Activated T-helper 17 cell treated with anti-CD3 and anti-CD28 coated beads, Interleukin-2, amount 50 U/mL, for 72 hours (primary cell): ENCODE measurements around the gene EPB41L4B. TPM values are rescaled to one million over a fixed set of nuclear protein-coding genes. Genes with fewer than 3 reads are reported as not detected.

Experiments used
- ATAC-seq: fragments of 150-1000 bp; cut with Tn5 transposase; replicated peaks from 2 replicates; pipeline ENCODE4 v1.10.0; 2021; ENCODE audit warnings: mild to moderate bottlenecking, moderate library complexity
- H3K27ac Mint-ChIP-seq: one replicate; pipeline ENCODE4 v1.8.0; 2022; ENCODE audit warnings: mixed read lengths
- H3K27me3 Mint-ChIP-seq: one replicate; pipeline ENCODE4 v1.8.0; 2022; ENCODE audit warnings: mixed read lengths
- H3K36me3 Mint-ChIP-seq: one replicate; pipeline ENCODE4 v1.8.0; 2022; ENCODE audit warnings: low read depth, mild to moderate bottlenecking, mixed read lengths
- H3K4me1 Mint-ChIP-seq: one replicate; pipeline ENCODE4 v1.8.0; 2022; ENCODE audit warnings: mixed read lengths
- H3K4me3 Mint-ChIP-seq: one replicate; pipeline ENCODE4 v1.8.0; 2022; ENCODE audit warnings: mild to moderate bottlenecking, mixed read lengths
- H3K9me3 Mint-ChIP-seq: one replicate; pipeline ENCODE4 v1.8.0; 2022; ENCODE audit warnings: mixed read lengths
- total RNA-seq, 2 donors: library from RNA; stranded (reverse); gene quantifications; one replicate each; pipeline ENCODE4 v1.2.3, GENCODE V29; 2022

Gene EPB41L4B
- total RNA-seq, 2 donors from 2014 or later: 0.06 to 0.77 TPM

GRCh38 chr9:109254317-109254716, 66.5 kb downstream of the EPB41L4B start:
- no peak overlapping the region for H3K27ac Mint-ChIP-seq
- H3K4me1 Mint-ChIP-seq: no peaks in the 10 kb centered on the region
- peaks cover 9% of the 10 kb centered on the region for H3K27me3 Mint-ChIP-seq
- no peak for ATAC-seq
- no peaks in the 10 kb centered on the region for H3K36me3 Mint-ChIP-seq
- H3K4me3 Mint-ChIP-seq: no peak overlapping the region
- H3K9me3 Mint-ChIP-seq: no peaks in the 10 kb centered on the region

GRCh38 chr9:109253637-109254284, 67.1 kb downstream of the EPB41L4B start:
- no peaks in the 10 kb centered on the region for H3K4me1 Mint-ChIP-seq
- no peaks in the 10 kb centered on the region for H3K36me3 Mint-ChIP-seq
- peak; percentile 28 for ATAC-seq

GRCh38 chr9:109253241-109253636, 67.6 kb downstream of the EPB41L4B start:
- H3K9me3 Mint-ChIP-seq: no peaks in the 10 kb centered on the region
- no peaks in the 10 kb centered on the region for H3K36me3 Mint-ChIP-seq
- ATAC-seq: no peak
- H3K4me3 Mint-ChIP-seq: no peak overlapping the region
- H3K4me1 Mint-ChIP-seq: no peaks in the 10 kb centered on the region
- H3K27me3 Mint-ChIP-seq: peaks cover 4% of the 10 kb centered on the region
- H3K27ac Mint-ChIP-seq: no peak overlapping the region

More at GRCh38 chr9:109253637-109254284, 67.1 kb downstream of the EPB41L4B start:
- peaks cover 9% of the 10 kb centered on the region for H3K27me3 Mint-ChIP-seq
- H3K4me3 Mint-ChIP-seq: no peak overlapping the region
- no peak overlapping the region for H3K27ac Mint-ChIP-seq
- no peaks in the 10 kb centered on the region for H3K9me3 Mint-ChIP-seq

GRCh38 chr9:109252291-109252690, 68.6 kb downstream of the EPB41L4B start:
- Mint-ChIP-seq H3K27ac (no peak overlapping the region), H3K27me3 (peaks cover 4% of the 10 kb centered on the region)

GRCh38 chr9:109251776-109252106, 69.1 kb downstream of the EPB41L4B start:
- no peak for ATAC-seq
- Mint-ChIP-seq H3K4me3 (no peak overlapping the region), H3K4me1 (no peaks in the 10 kb centered on the region), H3K27ac (no peak overlapping the region), H3K9me3 (no peaks in the 10 kb centered on the region), H3K36me3 (no peaks in the 10 kb centered on the region), H3K27me3 (no peaks in the 10 kb centered on the region)

More at GRCh38 chr9:109252291-109252690, 68.6 kb downstream of the EPB41L4B start:
- no peak for ATAC-seq
- H3K4me3 Mint-ChIP-seq: no peak overlapping the region
- H3K9me3 Mint-ChIP-seq: no peaks in the 10 kb centered on the region
- no peaks in the 10 kb centered on the region for H3K4me1 Mint-ChIP-seq
- no peaks in the 10 kb centered on the region for H3K36me3 Mint-ChIP-seq

GRCh38 chr9:109251080-109251775, 69.6 kb downstream of the EPB41L4B start:
- no peaks in the 10 kb centered on the region for H3K27me3 Mint-ChIP-seq
- no peaks in the 10 kb centered on the region for H3K9me3 Mint-ChIP-seq
- no peak overlapping the region for H3K4me3 Mint-ChIP-seq
- no peaks in the 10 kb centered on the region for H3K36me3 Mint-ChIP-seq
- ATAC-seq: no peak
- H3K4me1 Mint-ChIP-seq: no peaks in the 10 kb centered on the region
- no peak overlapping the region for H3K27ac Mint-ChIP-seq

GRCh38 chr9:109250771-109251079, 70.1 kb downstream of the EPB41L4B start:
- Mint-ChIP-seq H3K36me3 (no peaks in the 10 kb centered on the region), H3K4me3 (no peak overlapping the region), H3K4me1 (no peaks in the 10 kb centered on the region), H3K27ac (no peak overlapping the region), H3K27me3 (no peaks in the 10 kb centered on the region), H3K9me3 (no peaks in the 10 kb centered on the region)
- no peak for ATAC-seq

GRCh38 chr9:109250311-109250741, 70.5 kb downstream of the EPB41L4B start:
- H3K4me3 Mint-ChIP-seq: no peak overlapping the region
- no peaks in the 10 kb centered on the region for H3K36me3 Mint-ChIP-seq
- no peak overlapping the region for H3K27ac Mint-ChIP-seq
- no peaks in the 10 kb centered on the region for H3K9me3 Mint-ChIP-seq
- no peak for ATAC-seq
- H3K4me1 Mint-ChIP-seq: no peaks in the 10 kb centered on the region
- peaks cover 4% of the 10 kb centered on the region for H3K27me3 Mint-ChIP-seq

GRCh38 chr9:109249615-109250014, 71.2 kb downstream of the EPB41L4B start:
- Mint-ChIP-seq H3K9me3 (no peaks in the 10 kb centered on the region), H3K27ac (no peak overlapping the region), H3K4me1 (no peaks in the 10 kb centered on the region), H3K4me3 (no peak overlapping the region), H3K27me3 (peaks cover 9% of the 10 kb centered on the region), H3K36me3 (no peaks in the 10 kb centered on the region)
- no peak for ATAC-seq

GRCh38 chr9:109248133-109248581, 72.7 kb downstream of the EPB41L4B start:
- Mint-ChIP-seq H3K27me3 (peaks cover 14% of the 10 kb centered on the region), H3K4me3 (no peak overlapping the region), H3K36me3 (no peaks in the 10 kb centered on the region), H3K27ac (no peak overlapping the region), H3K4me1 (no peaks in the 10 kb centered on the region), H3K9me3 (no peaks in the 10 kb centered on the region)
- no peak for ATAC-seq

GRCh38 chr9:109247228-109247627, 73.6 kb downstream of the EPB41L4B start:
- Mint-ChIP-seq H3K27ac (no peak overlapping the region), H3K36me3 (no peaks in the 10 kb centered on the region), H3K4me3 (no peak overlapping the region), H3K4me1 (no peaks in the 10 kb centered on the region), H3K9me3 (no peaks in the 10 kb centered on the region), H3K27me3 (peaks cover 14% of the 10 kb centered on the region)
- no peak for ATAC-seq

GRCh38 chr9:109246533-109246932, 74.3 kb downstream of the EPB41L4B start:
- Mint-ChIP-seq H3K36me3 (no peaks in the 10 kb centered on the region), H3K9me3 (no peaks in the 10 kb centered on the region), H3K27ac (no peak overlapping the region), H3K4me1 (no peaks in the 10 kb centered on the region), H3K27me3 (peaks cover 17% of the 10 kb centered on the region), H3K4me3 (no peak overlapping the region)
- ATAC-seq: no peak

- Mint-ChIP-seq H3K27ac (no peak overlapping the region), H3K4me3 (no peak overlapping the region), H3K9me3 (no peaks in the 10 kb centered on the region), H3K4me1 (no peaks in the 10 kb centered on the region), H3K36me3 (no peaks in the 10 kb centered on the region), H3K27me3 (peaks cover 18% of the 10 kb centered on the region)
- ATAC-seq: no peak
Measured at GRCh38 chr9:109245310-109245897, 75.5 kb downstream of the EPB41L4B start.

- peaks cover 19% of the 10 kb centered on the region for H3K27me3 Mint-ChIP-seq
- peak; percentile 66 for ATAC-seq
- no peak overlapping the region for H3K4me3 Mint-ChIP-seq
- H3K27ac Mint-ChIP-seq: no peak overlapping the region
- no peaks in the 10 kb centered on the region for H3K9me3 Mint-ChIP-seq
- no peaks in the 10 kb centered on the region for H3K36me3 Mint-ChIP-seq
- H3K4me1 Mint-ChIP-seq: no peaks in the 10 kb centered on the region
Measured at GRCh38 chr9:109244179-109245132, 76.4 kb downstream of the EPB41L4B start.
